ENCODE measurements around the gene LEMD1.
"Not testable (repeated sequence)": the region's sequence is repeated elsewhere in the genome, so short reads cannot be mapped to it uniquely, and the experiment has no call there.

The LEMD1 gene

GRCh38 chr1:205373022-205373797 is 48.6 kb downstream of the LEMD1 start:
- H3K36me3 ChIP-seq (ENCODE audit: control insufficient read depth, insufficient read depth, low read length), result no peaks in the 10 kb centered on the region
- DNase-seq, result no peak
- no peak overlapping the region for H3K4me3 ChIP-seq (ENCODE audit: insufficient read depth, low read depth, low read length, poor library complexity, severe bottlenecking)
- H3K4me1 ChIP-seq (ENCODE audit: control insufficient read depth, insufficient read depth, low read length, poor library complexity, severe bottlenecking), result peaks cover 7% of the 10 kb centered on the region
- no peaks in the 10 kb centered on the region for H3K27me3 ChIP-seq (replicated peaks; ENCODE audit: control insufficient read depth, insufficient read depth, low read length, poor library complexity, severe bottlenecking)
- H3K27ac ChIP-seq (ENCODE audit: insufficient read depth, low read length, poor library complexity, severe bottlenecking), result no peak overlapping the region
- no peaks in the 10 kb centered on the region for H3K9me3 ChIP-seq (ENCODE audit: control insufficient read depth, low read length)

DNA sequence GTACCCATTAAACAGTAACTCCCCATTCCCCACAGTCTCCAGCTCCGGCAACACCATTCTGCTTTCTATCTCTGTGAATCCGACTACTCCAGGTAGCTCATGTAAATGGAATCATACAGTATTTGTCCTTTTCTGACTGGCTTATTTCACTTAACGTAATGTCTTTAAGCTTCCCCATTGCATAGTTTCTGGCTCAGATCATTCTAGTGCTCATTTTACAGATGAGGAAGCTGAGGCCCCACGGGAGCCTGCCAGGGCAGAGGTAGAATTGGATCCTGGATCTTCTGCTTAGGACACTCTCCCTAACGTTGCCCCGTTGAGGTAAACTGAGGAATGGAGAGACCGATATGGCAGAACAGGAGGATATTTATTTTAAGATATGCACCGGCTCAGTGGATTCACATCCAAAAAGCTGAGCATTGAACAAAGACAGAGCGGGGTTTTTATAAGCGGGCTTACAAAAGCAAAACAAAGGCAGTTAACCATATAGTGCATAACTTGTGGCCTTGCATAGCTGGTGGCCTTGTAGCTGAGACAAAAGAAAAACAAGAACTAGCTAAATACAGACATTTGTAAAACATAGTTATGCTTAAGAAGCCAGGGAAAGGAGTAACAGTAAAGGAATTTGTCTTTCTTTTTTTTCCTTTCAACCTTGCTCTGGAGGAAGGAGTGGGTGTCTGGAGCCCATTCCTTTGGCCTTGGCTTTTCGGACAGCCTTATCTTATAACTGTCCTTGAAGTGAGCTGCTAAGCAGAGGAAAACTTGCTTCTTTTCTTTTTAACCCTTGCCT is 49.8 kb downstream of the LEMD1 start:
- no peak overlapping the region for H3K27ac ChIP-seq (ENCODE audit: insufficient read depth, low read length, poor library complexity, severe bottlenecking)
- no peaks in the 10 kb centered on the region for H3K27me3 ChIP-seq (replicated peaks; ENCODE audit: control insufficient read depth, insufficient read depth, low read length, poor library complexity, severe bottlenecking)
- no peak overlapping the region for H3K4me3 ChIP-seq (ENCODE audit: insufficient read depth, low read depth, low read length, poor library complexity, severe bottlenecking)
- DNase-seq, result no peak
- H3K9me3 ChIP-seq (ENCODE audit: control insufficient read depth, low read length), result no peaks in the 10 kb centered on the region
- no peaks in the 10 kb centered on the region for H3K36me3 ChIP-seq (ENCODE audit: control insufficient read depth, insufficient read depth, low read length)
- peaks cover 7% of the 10 kb centered on the region for H3K4me1 ChIP-seq (ENCODE audit: control insufficient read depth, insufficient read depth, low read length, poor library complexity, severe bottlenecking)

GRCh38 chr1:205370780-205371179 is 51.1 kb downstream of the LEMD1 start:
- DNase-seq, result no peak
- Histone ChIP-seq H3K9me3 (ENCODE audit: control insufficient read depth, low read length) (no peaks in the 10 kb centered on the region), H3K36me3 (ENCODE audit: control insufficient read depth, insufficient read depth, low read length) (no peaks in the 10 kb centered on the region), H3K27me3 (replicated peaks; ENCODE audit: control insufficient read depth, insufficient read depth, low read length, poor library complexity, severe bottlenecking) (no peaks in the 10 kb centered on the region), H3K4me3 (ENCODE audit: insufficient read depth, low read depth, low read length, poor library complexity, severe bottlenecking) (no peak overlapping the region), H3K4me1 (ENCODE audit: control insufficient read depth, insufficient read depth, low read length, poor library complexity, severe bottlenecking) (peaks cover 7% of the 10 kb centered on the region), H3K27ac (ENCODE audit: insufficient read depth, low read length, poor library complexity, severe bottlenecking) (no peak overlapping the region)

DNA sequence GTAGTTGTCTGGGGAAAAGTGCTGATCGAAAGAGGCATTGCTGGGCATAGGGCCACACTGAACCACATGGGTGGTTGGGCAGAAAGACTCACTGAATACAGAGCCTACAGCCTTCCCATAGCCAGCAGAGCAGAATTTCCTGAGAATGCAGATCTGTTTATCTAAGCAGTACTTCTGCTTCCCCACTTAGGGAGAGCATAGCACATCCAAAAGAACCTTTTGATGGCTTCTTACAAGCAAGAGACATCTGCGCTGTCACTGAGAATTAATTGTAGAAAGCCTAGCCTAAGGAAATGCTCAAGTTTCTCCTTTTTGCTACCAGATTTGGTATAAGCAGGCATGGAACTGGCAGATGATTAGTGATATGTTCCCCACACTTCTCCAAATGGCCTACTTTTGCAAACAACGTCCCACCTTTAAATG is 52.1 kb downstream of the LEMD1 start:
- Histone ChIP-seq H3K36me3 (ENCODE audit: control insufficient read depth, insufficient read depth, low read length) (no peaks in the 10 kb centered on the region), H3K27ac (ENCODE audit: insufficient read depth, low read length, poor library complexity, severe bottlenecking) (no peak overlapping the region), H3K9me3 (ENCODE audit: control insufficient read depth, low read length) (no peaks in the 10 kb centered on the region), H3K27me3 (replicated peaks; ENCODE audit: control insufficient read depth, insufficient read depth, low read length, poor library complexity, severe bottlenecking) (no peaks in the 10 kb centered on the region), H3K4me3 (ENCODE audit: insufficient read depth, low read depth, low read length, poor library complexity, severe bottlenecking) (no peak overlapping the region), H3K4me1 (ENCODE audit: control insufficient read depth, insufficient read depth, low read length, poor library complexity, severe bottlenecking) (peaks cover 7% of the 10 kb centered on the region)
- DNase-seq, result no peak

- Histone ChIP-seq H3K36me3 (ENCODE audit: control insufficient read depth, insufficient read depth, low read length) (no peaks in the 10 kb centered on the region), H3K9me3 (ENCODE audit: control insufficient read depth, low read length) (no peaks in the 10 kb centered on the region), H3K27ac (ENCODE audit: insufficient read depth, low read length, poor library complexity, severe bottlenecking) (no peak overlapping the region), H3K4me3 (ENCODE audit: insufficient read depth, low read depth, low read length, poor library complexity, severe bottlenecking) (no peak overlapping the region), H3K4me1 (ENCODE audit: control insufficient read depth, insufficient read depth, low read length, poor library complexity, severe bottlenecking) (no peaks in the 10 kb centered on the region), H3K27me3 (replicated peaks; ENCODE audit: control insufficient read depth, insufficient read depth, low read length, poor library complexity, severe bottlenecking) (no peaks in the 10 kb centered on the region)
- DNase-seq, result no peak
These were observed 53.4 kb downstream of the LEMD1 start for GRCh38 chr1:205368478-205368877.

- H3K4me1 ChIP-seq (ENCODE audit: control insufficient read depth, insufficient read depth, low read length, poor library complexity, severe bottlenecking), result no peaks in the 10 kb centered on the region
- no peak overlapping the region for H3K27ac ChIP-seq (ENCODE audit: insufficient read depth, low read length, poor library complexity, severe bottlenecking)
- H3K4me3 ChIP-seq (ENCODE audit: insufficient read depth, low read depth, low read length, poor library complexity, severe bottlenecking), result no peak overlapping the region
- no peak for DNase-seq
- no peaks in the 10 kb centered on the region for H3K27me3 ChIP-seq (replicated peaks; ENCODE audit: control insufficient read depth, insufficient read depth, low read length, poor library complexity, severe bottlenecking)
- H3K36me3 ChIP-seq (ENCODE audit: control insufficient read depth, insufficient read depth, low read length), result no peaks in the 10 kb centered on the region
- no peaks in the 10 kb centered on the region for H3K9me3 ChIP-seq (ENCODE audit: control insufficient read depth, low read length)
These were observed 55.9 kb downstream of the LEMD1 start for GRCh38 chr1:205365945-205366463.

DNA sequence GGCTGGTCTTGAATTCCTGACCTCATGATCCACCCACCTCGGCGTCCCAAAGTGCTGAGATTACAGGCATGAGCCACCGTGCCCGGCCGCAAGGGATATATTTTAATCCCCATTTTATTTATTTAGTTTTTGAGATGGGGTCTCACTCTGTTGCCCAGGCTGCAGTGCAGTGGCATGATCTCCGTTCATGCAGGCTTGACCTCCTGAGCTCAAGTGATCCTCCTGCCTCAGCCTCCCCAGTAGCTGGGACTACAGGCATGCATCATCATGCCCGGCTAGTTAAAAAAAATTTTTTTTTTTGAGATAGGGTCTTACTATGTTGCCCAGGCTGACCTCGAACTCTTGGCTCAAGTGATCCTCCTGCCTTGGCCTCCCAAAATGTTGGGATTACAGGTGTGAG is 56.8 kb downstream of the LEMD1 start:
- H3K36me3 ChIP-seq (ENCODE audit: control insufficient read depth, insufficient read depth, low read length); H3K27me3 ChIP-seq (replicated peaks; ENCODE audit: control insufficient read depth, insufficient read depth, low read length, poor library complexity, severe bottlenecking); H3K9me3 ChIP-seq (ENCODE audit: control insufficient read depth, low read length); H3K4me1 ChIP-seq (ENCODE audit: control insufficient read depth, insufficient read depth, low read length, poor library complexity, severe bottlenecking); H3K27ac ChIP-seq (ENCODE audit: insufficient read depth, low read length, poor library complexity, severe bottlenecking); DNase-seq; H3K4me3 ChIP-seq (ENCODE audit: insufficient read depth, low read depth, low read length, poor library complexity, severe bottlenecking): not testable (repeated sequence)

DNA sequence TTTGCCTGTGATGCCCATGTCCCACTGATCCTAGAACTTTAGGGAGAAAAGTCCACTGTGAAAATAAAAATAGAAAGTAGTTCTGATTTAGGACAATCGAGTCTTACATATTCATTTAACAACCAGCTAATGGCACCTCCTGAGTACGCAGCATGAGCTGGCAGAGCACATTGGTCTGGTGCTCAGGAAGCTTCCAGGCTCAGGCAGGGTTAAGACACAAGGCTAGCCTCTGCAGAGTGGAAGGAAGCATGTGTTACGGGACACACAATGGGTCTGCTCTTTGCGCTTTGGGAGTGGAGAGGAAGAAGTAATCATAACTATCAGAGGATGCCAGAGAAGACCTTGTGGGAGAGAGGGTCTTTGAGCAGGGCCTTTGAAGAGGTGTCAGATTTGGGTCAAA is 61.0 kb downstream of the LEMD1 start:
- no peak for DNase-seq
- no peaks in the 10 kb centered on the region for H3K27me3 ChIP-seq (replicated peaks; ENCODE audit: control insufficient read depth, insufficient read depth, low read length, poor library complexity, severe bottlenecking)
- no peak overlapping the region for H3K4me3 ChIP-seq (ENCODE audit: insufficient read depth, low read depth, low read length, poor library complexity, severe bottlenecking)
- no peaks in the 10 kb centered on the region for H3K9me3 ChIP-seq (ENCODE audit: control insufficient read depth, low read length)
- no peaks in the 10 kb centered on the region for H3K4me1 ChIP-seq (ENCODE audit: control insufficient read depth, insufficient read depth, low read length, poor library complexity, severe bottlenecking)
- H3K27ac ChIP-seq (ENCODE audit: insufficient read depth, low read length, poor library complexity, severe bottlenecking), result no peak overlapping the region
- no peaks in the 10 kb centered on the region for H3K36me3 ChIP-seq (ENCODE audit: control insufficient read depth, insufficient read depth, low read length)

DNA sequence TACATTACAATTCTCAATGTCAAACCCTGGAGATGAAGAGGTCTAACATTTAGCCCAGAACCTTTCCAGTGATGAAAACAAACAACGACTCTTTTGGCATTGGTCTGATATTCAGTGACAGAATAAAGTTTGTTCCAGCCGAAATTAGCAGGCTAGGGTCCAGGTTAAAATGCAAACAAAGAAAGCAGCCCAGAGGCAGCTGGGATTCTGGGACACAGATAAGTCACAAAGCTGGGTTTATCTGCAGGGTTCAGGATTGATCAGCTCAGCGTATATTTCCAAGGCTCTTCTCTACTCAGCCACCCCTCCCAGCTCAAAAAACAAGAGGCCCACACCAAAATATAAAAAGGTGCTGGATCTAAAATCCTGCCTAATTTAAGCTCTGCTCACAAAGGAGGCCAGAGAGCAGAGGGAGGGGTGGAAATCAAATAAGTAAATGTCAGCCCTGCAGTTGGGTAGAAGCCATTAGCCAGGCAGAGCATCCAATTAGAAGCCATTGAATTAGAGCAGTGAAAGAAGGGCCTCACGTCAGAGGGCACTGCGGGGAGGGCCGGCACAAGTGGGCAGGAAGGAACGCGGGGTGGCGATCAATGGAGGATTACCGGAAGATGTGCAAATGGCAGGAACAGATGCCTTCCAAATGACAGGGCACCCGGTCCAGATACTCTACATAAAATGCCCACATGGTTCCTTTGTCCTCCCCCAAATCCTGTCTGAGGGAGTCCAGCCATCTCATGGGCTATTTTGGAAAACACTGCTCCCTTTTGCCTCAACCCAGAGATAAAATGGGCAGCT is 61.9 kb downstream of the LEMD1 start:
- H3K36me3 ChIP-seq (ENCODE audit: control insufficient read depth, insufficient read depth, low read length), result no peaks in the 10 kb centered on the region
- DNase-seq, result no peak
- H3K27ac ChIP-seq (ENCODE audit: insufficient read depth, low read length, poor library complexity, severe bottlenecking), result no peak overlapping the region
- H3K4me3 ChIP-seq (ENCODE audit: insufficient read depth, low read depth, low read length, poor library complexity, severe bottlenecking), result no peak overlapping the region
- no peaks in the 10 kb centered on the region for H3K9me3 ChIP-seq (ENCODE audit: control insufficient read depth, low read length)
- H3K27me3 ChIP-seq (replicated peaks; ENCODE audit: control insufficient read depth, insufficient read depth, low read length, poor library complexity, severe bottlenecking), result no peaks in the 10 kb centered on the region
- no peaks in the 10 kb centered on the region for H3K4me1 ChIP-seq (ENCODE audit: control insufficient read depth, insufficient read depth, low read length, poor library complexity, severe bottlenecking)

Measured in effector memory CD4-positive, alpha-beta T cell (primary cell).